Right atrium auricular region (tissue), 2 donors: ENCODE results near the gene NAAA. TPM values are rescaled to one million over a fixed set of nuclear protein-coding genes. Genes with fewer than 3 reads are reported as not detected.

Source experiments
- DNase-seq: peaks from one replicate; pipeline ENCODE4 v3.0.0-alpha.2; 2019; ENCODE audit warnings: low spot score
- H3K27ac ChIP-seq, 2 donors: fragments of 200-600 bp; sonication (generic); 1 replicate in 1 of 2; 2 replicates in 1 of 2; pipeline ENCODE4 v1.5.1; 2016 to 2019
- H3K27me3 ChIP-seq, 2 donors: fragments of 200-600 bp; sonication (generic); one replicate each; pipeline versions ENCODE4 v1.5.1 to v1.6.0; 2017 to 2019
- H3K36me3 ChIP-seq: fragments of 200-600 bp; sonication (generic); one replicate; pipeline ENCODE4 v1.5.1; 2016
- H3K4me1 ChIP-seq, 2 donors: fragments of 200-600 bp; sonication (generic); one replicate each; pipeline versions ENCODE4 v1.5.1 to v1.6.0; 2017 to 2019
- H3K4me3 ChIP-seq, 2 donors: fragments of 200-600 bp; sonication (generic); 1 replicate in 1 of 2; 2 replicates in 1 of 2; pipeline ENCODE4 v1.5.1; 2017 to 2019; ENCODE audit warnings: mild to moderate bottlenecking in 1 of 2, moderate library complexity in 1 of 2
- H3K9me3 ChIP-seq, 2 donors: fragments of 200-600 bp; sonication (generic); one replicate each; pipeline ENCODE4 v1.5.1; 2019
- CTCF ChIP-seq, 2 donors: fragments of 200-600 bp; sonication (generic); IDR thresholded peaks; one replicate each; pipeline ENCODE4 v1.5.1; 2019; ENCODE audit warnings: antibody characterized with exemption in 2 of 2
- total RNA-seq, 2 donors: library from RNA; depleted of rRNA; stranded (reverse); fragments of >200 nt; gene quantifications; one replicate each; pipeline ENCODE4 v1.1.0, GENCODE V29; 2016

The NAAA gene
- total RNA-seq, 2 donors from 2014 or later = 39.5 to 54.6 TPM

- TF ChIP-seq CTCF (IDR thresholded peaks at IDR 0.05) = no peak
- no peak overlapping the region for H3K27ac ChIP-seq
- no peak overlapping the region for H3K4me3 ChIP-seq
- no peaks in the 10 kb centered on the region for H3K9me3 ChIP-seq
- no peaks in the 10 kb centered on the region for H3K27me3 ChIP-seq
- no peak for DNase-seq
- no peaks in the 10 kb centered on the region for H3K36me3 ChIP-seq
- no peaks in the 10 kb centered on the region for H3K4me1 ChIP-seq
Measured at GRCh38 chr4:75869100-75869499, 71.7 kb downstream of the NAAA start.

GRCh38 chr4:75867130-75867529, 73.7 kb downstream of the NAAA start:
- no peak for TF ChIP-seq CTCF (IDR thresholded peaks at IDR 0.05)
- H3K27me3 ChIP-seq = no peaks in the 10 kb centered on the region
- no peak for DNase-seq

More at GRCh38 chr4:75867130-75867529, 73.7 kb downstream of the NAAA start:
- H3K4me3 ChIP-seq = no peak overlapping the region
- no peaks in the 10 kb centered on the region for H3K36me3 ChIP-seq
- no peaks in the 10 kb centered on the region for H3K9me3 ChIP-seq
- H3K27ac ChIP-seq = no peak overlapping the region
- no peaks in the 10 kb centered on the region for H3K4me1 ChIP-seq

Other genes with a start within 250 kb of the NAAA start
- 10 to 100 TPM; 76.4 to 87.2 TPM for gene USO1, start 216.4 kb downstream of the NAAA start, total RNA-seq
- gene PPEF2, start 38.6 kb downstream of the NAAA start, total RNA-seq = not detected
- gene SDAD1, start 49.9 kb upstream of the NAAA start, total RNA-seq = 10 to 100 TPM; 22.1 to 22.6 TPM
- gene CXCL9, start 66.5 kb upstream of the NAAA start, total RNA-seq = 1 to 10 TPM; 1.0 to 2.6 TPM
- under 1 TPM in 1 of 2 donors, not detected in 1; 0.28 TPM for gene CXCL10, start 82.5 kb upstream of the NAAA start, total RNA-seq
- not detected for gene CXCL11, start 95.1 kb upstream of the NAAA start, total RNA-seq
- 100 to 1,000 TPM in 1 of 2 donors, 10 to 100 TPM in 1; 75.6 to 139 TPM for gene ART3, start 133.7 kb upstream of the NAAA start, total RNA-seq
- gene NUP54, start 207.4 kb upstream of the NAAA start, total RNA-seq = 10 to 100 TPM; 13.7 to 14.9 TPM